ENCODE data around the gene CCDC51. TPM values are rescaled to one million over a fixed set of nuclear protein-coding genes. Genes with fewer than 3 reads are reported as not detected.

CCDC51 gene
- total and polyA plus RNA-seq, 2 experiments from 2014 or later: 20.8 to 24.1 TPM

GRCh38 chr3:48399387-48400172 is 40.3 kb downstream of the CCDC51 start:
- Histone ChIP-seq H3K27ac (ENCODE audit: low read depth) (no peak overlapping the region), H3K27me3 (ENCODE audit: insufficient read depth) (no peaks in the 10 kb centered on the region)
- peaks cover 11% of the 10 kb centered on the region for H3K4me1 Mint-ChIP-seq

GRCh38 chr3:48398701-48399386 is 41.1 kb downstream of the CCDC51 start:
- Histone ChIP-seq H3K4me3 (no peak overlapping the region), H3K27me3 (ENCODE audit: insufficient read depth) (no peaks in the 10 kb centered on the region), H3F3A (replicated peaks; ENCODE audit: low read depth) (no peaks in the 10 kb centered on the region; the same call in 1 of the 2 replicates), H3K36me3 (ENCODE audit: insufficient read depth) (no peaks in the 10 kb centered on the region), H3K9me2 (ENCODE audit: insufficient read depth) (no peaks in the 10 kb centered on the region), H3K4me1 (ENCODE audit: insufficient read depth) (no peaks in the 10 kb centered on the region), H3K27ac (ENCODE audit: low read depth) (no peak overlapping the region), H3K4me2 (no peak overlapping the region), H4K20me1 (replicated peaks; ENCODE audit: insufficient read depth) (no peaks in the 10 kb centered on the region; the same call in 1 of the 2 replicates), H3K79me2 (replicated peaks; ENCODE audit: insufficient read depth) (no peaks in the 10 kb centered on the region), H2AFZ (no peak overlapping the region)
- Mint-ChIP-seq H3K27ac (no peak overlapping the region), H3K27me3 (ENCODE audit: insufficient read depth, low read depth, poor library complexity) (peaks cover 7% of the 10 kb centered on the region), H3K4me3 (no peak overlapping the region), H3K4me1 (peaks cover 11% of the 10 kb centered on the region), H3K9me3 (no peaks in the 10 kb centered on the region), H3K36me3 (ENCODE audit: low read depth) (peaks cover 38% of the 10 kb centered on the region)
- ATAC-seq (peak; percentile 18), DNase-seq (ENCODE audit: low spot score) (no peak)
- TF ChIP-seq CREB1 (CRISPR knock-in tag; IDR thresholded peaks at IDR 0.05; ENCODE audit: low read depth) (no peak), JUNB (IDR thresholded peaks at IDR 0.05; ENCODE audit: unreplicated experiment) (no peak), REST (IDR thresholded peaks at IDR 0.05; ENCODE audit: unreplicated experiment) (no peak)

More at GRCh38 chr3:48399387-48400172, 40.3 kb downstream of the CCDC51 start:
- no peaks in the 10 kb centered on the region; the same call in 1 of the 2 replicates for H3F3A ChIP-seq (replicated peaks; ENCODE audit: low read depth)
- H3K79me2 ChIP-seq (replicated peaks; ENCODE audit: insufficient read depth): no peaks in the 10 kb centered on the region
- H3K9me2 ChIP-seq (ENCODE audit: insufficient read depth): no peaks in the 10 kb centered on the region
- H3K4me3 ChIP-seq: no peak overlapping the region
- H2AFZ ChIP-seq: no peak overlapping the region
- no peaks in the 10 kb centered on the region; the same call in 1 of the 2 replicates for H4K20me1 ChIP-seq (replicated peaks; ENCODE audit: insufficient read depth)
- peaks cover 43% of the 10 kb centered on the region for H3K36me3 Mint-ChIP-seq (ENCODE audit: low read depth)
- ATAC-seq (peak; percentile 54), DNase-seq (ENCODE audit: low spot score) (peak; percentile 35)
- TF ChIP-seq EZH2phosphoT487 (IDR thresholded peaks at IDR 0.05; ENCODE audit: unreplicated experiment) (no peak), REST (IDR thresholded peaks at IDR 0.05; ENCODE audit: unreplicated experiment) (no peak), CREB1 (CRISPR knock-in tag; IDR thresholded peaks at IDR 0.05; ENCODE audit: low read depth) (no peak), STAT1 (IDR thresholded peaks at IDR 0.05; ENCODE audit: unreplicated experiment) (no peak)
- H3K4me1 ChIP-seq (ENCODE audit: insufficient read depth): no peaks in the 10 kb centered on the region
- no peak overlapping the region for H3K4me3 Mint-ChIP-seq
- peaks cover 7% of the 10 kb centered on the region for H3K27me3 Mint-ChIP-seq (ENCODE audit: insufficient read depth, low read depth, poor library complexity)
- H3K9me3 Mint-ChIP-seq: no peaks in the 10 kb centered on the region
- no peak overlapping the region for H3K4me2 ChIP-seq
- peak overlapping the region; percentile 89 for H3K27ac Mint-ChIP-seq
- H3K36me3 ChIP-seq (ENCODE audit: insufficient read depth): peaks cover 3% of the 10 kb centered on the region; the same call in 1 of the 2 replicates

Measured in GM23338 (cell line).